Transverse colon (tissue), 3 donors: ENCODE data around the gene HLA-DRA.

Source experiments
- POLR2A ChIP-seq: fragments of 450-650 bp; IDR thresholded peaks from one replicate; pipeline ENCODE4 v1.6.1; 2016; ENCODE audit warnings: antibody characterized with exemption, mild to moderate bottlenecking, moderate library complexity
- TF ChIP-seq, protein P1 (sequence below), 5 experiments: fragments of 200-600 bp in 3 of 5; fragments of 450-650 bp in 2 of 5; sonication (generic) in 3 of 5; IDR thresholded peaks; 1 replicate in 2 of 5; 2 replicates in 3 of 5; pipeline ENCODE4 v1.5.1; 2016 to 2017; ENCODE audit warnings: antibody characterized with exemption in 5 of 5, inconsistent platforms in 3 of 5, mild to moderate bottlenecking in 2 of 5, moderate library complexity in 1 of 5

DNA sequence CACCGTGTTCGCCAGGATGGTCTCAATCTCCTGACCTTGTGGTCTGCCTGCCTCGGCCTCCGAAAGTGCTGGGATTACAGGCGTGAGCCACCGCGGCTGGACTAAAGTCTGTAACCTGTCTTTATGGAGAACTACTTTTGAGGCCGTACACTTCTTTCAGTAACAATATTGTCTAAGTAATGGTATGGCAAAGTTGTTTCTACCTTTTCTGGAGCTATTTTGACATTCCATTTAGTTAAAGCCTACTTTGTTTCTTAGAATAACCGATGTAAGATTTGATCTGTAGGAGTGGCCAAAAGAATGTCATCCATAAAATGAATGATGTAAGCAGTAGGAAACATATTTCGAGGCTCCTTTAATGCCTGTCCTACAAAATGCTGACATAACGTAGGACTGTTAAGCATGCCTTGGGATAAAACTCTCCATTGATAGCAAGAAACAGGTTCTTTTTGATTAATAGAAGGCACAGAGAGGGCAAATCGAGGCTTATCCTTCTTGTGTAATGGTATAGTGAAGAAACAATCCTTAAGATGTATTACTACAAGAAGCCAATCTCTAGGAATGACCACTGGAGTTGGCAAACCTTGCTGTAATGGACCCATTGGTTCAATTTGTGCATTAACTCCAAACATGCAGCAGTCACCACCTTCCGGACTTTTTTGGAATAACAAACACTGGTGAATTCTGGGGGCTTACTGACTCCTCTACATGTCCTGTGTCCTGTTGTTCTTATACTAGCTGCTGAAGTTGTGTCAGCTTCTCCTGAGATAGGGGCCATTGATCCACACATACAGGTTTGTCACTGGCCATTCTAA lies 35.9 kb downstream of the HLA-DRA start:
- TF ChIP-seq, protein P1, sequence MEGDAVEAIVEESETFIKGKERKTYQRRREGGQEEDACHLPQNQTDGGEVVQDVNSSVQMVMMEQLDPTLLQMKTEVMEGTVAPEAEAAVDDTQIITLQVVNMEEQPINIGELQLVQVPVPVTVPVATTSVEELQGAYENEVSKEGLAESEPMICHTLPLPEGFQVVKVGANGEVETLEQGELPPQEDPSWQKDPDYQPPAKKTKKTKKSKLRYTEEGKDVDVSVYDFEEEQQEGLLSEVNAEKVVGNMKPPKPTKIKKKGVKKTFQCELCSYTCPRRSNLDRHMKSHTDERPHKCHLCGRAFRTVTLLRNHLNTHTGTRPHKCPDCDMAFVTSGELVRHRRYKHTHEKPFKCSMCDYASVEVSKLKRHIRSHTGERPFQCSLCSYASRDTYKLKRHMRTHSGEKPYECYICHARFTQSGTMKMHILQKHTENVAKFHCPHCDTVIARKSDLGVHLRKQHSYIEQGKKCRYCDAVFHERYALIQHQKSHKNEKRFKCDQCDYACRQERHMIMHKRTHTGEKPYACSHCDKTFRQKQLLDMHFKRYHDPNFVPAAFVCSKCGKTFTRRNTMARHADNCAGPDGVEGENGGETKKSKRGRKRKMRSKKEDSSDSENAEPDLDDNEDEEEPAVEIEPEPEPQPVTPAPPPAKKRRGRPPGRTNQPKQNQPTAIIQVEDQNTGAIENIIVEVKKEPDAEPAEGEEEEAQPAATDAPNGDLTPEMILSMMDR (IDR thresholded peaks at IDR 0.05): no peak
- no peak for TF ChIP-seq POLR2A
